ENCODE measurements around the gene GCGR.

GRCh38 chr17:81803728-81804558 lies at the start of gene GCGR:
- no peak for TF ChIP-seq CTCF (IDR thresholded peaks at IDR 0.05; ENCODE audit: low read length)
- TF ChIP-seq EZH2 (IDR thresholded peaks at IDR 0.05; ENCODE audit: borderline replicate concordance, low read length), result no peak

Measured in OCI-LY1 (cell line).